A549 (cell line): ENCODE measurements around the gene ATP11A.

Experiments
- BHLHE40 ChIP-seq: IDR thresholded peaks from 2 replicates; pipeline ENCODE4 v1.6.1; 2012; ENCODE audit warnings: low read depth, low read length, inconsistent platforms
- EP300 ChIP-seq, 2 experiments: fragments of >200 bp; sonication (Bioruptor Twin); formaldehyde crosslinking; IDR thresholded peaks; 2 replicates in 1 of 2; 3 replicates in 1 of 2; pipeline ENCODE4 v1.6.1; 2016 to 2017
- FOXS1 ChIP-seq: fragments of 250-450 bp; sonication (Bioruptor Pico); IDR thresholded peaks from 2 replicates; pipeline ENCODE4 v1.5.0; 2020; ENCODE audit warnings: mild to moderate bottlenecking, moderate library complexity
- TP53 ChIP-seq: fragments of 250-450 bp; sonication (Bioruptor Pico); IDR thresholded peaks from 2 replicates; pipeline ENCODE4 v1.5.0; 2021; ENCODE audit warnings: mild to moderate bottlenecking, moderate library complexity
- TF ChIP-seq, protein P1 (sequence below): fragments of >200 bp; sonication (Bioruptor Twin); formaldehyde crosslinking; IDR thresholded peaks from 3 replicates; pipeline ENCODE4 v1.5.1; 2016
- TF ChIP-seq, protein P2 (sequence below): fragments of 150-350 bp; IDR thresholded peaks from 2 replicates; pipeline ENCODE4 v1.6.1; 2014; ENCODE audit warnings: low read depth, mild to moderate bottlenecking, low read length
- TF ChIP-seq, protein P3 (sequence below): IDR thresholded peaks from 2 replicates; pipeline ENCODE4 v1.6.1; 2012

DNA sequence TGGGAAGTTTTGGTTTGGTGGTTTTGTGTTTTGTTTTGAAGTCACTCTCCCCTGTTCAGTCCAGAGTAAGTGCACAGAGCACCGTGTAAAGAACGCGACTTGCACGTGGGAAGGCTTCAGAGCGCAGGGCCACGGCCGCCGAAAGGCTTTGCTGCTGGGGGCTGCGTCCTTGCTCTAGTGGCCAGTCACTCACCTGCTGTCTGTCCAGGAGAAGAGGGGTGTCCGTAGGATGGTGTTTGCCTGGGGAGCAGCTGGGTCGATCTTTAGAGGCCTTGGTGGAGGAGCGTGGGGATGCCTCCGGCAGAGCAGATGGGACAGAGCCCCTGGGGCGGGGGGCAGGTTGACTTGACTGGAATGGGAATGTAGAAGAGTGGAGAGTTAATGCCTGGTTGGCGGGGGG lies 162.6 kb downstream of the ATP11A start:
- no peak for TF ChIP-seq FOXS1 (CRISPR knock-in tag)
- TF ChIP-seq, protein P1, sequence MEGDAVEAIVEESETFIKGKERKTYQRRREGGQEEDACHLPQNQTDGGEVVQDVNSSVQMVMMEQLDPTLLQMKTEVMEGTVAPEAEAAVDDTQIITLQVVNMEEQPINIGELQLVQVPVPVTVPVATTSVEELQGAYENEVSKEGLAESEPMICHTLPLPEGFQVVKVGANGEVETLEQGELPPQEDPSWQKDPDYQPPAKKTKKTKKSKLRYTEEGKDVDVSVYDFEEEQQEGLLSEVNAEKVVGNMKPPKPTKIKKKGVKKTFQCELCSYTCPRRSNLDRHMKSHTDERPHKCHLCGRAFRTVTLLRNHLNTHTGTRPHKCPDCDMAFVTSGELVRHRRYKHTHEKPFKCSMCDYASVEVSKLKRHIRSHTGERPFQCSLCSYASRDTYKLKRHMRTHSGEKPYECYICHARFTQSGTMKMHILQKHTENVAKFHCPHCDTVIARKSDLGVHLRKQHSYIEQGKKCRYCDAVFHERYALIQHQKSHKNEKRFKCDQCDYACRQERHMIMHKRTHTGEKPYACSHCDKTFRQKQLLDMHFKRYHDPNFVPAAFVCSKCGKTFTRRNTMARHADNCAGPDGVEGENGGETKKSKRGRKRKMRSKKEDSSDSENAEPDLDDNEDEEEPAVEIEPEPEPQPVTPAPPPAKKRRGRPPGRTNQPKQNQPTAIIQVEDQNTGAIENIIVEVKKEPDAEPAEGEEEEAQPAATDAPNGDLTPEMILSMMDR: no peak
- no peak for TF ChIP-seq TP53 (CRISPR knock-in tag)
- TF ChIP-seq, protein P2, sequence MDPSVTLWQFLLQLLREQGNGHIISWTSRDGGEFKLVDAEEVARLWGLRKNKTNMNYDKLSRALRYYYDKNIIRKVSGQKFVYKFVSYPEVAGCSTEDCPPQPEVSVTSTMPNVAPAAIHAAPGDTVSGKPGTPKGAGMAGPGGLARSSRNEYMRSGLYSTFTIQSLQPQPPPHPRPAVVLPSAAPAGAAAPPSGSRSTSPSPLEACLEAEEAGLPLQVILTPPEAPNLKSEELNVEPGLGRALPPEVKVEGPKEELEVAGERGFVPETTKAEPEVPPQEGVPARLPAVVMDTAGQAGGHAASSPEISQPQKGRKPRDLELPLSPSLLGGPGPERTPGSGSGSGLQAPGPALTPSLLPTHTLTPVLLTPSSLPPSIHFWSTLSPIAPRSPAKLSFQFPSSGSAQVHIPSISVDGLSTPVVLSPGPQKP: no peak
- TF ChIP-seq, protein P3, sequence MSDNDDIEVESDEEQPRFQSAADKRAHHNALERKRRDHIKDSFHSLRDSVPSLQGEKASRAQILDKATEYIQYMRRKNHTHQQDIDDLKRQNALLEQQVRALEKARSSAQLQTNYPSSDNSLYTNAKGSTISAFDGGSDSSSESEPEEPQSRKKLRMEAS: no peak
- no peak for TF ChIP-seq BHLHE40
- no peak for TF ChIP-seq EP300 (IDR thresholded peaks at IDR 0.05)
